GM21737 (cell line): ENCODE data around the gene PPP3R1.
"Not testable (repeated sequence)": the region's sequence is repeated elsewhere in the genome, so short reads cannot be mapped to it uniquely, and the experiment has no call there.

Source experiments
- ATAC-seq: cut with Tn5 transposase; IDR thresholded peaks from one replicate; pipeline ENCODE4 v1.9.1; 2021; ENCODE audit warnings: mild to moderate bottlenecking, moderate library complexity; ENCODE audit not compliant: unreplicated experiment

Gene PPP3R1

GRCh38 chr2:68190991-68191731, 61.2 kb downstream of the PPP3R1 start:
- ATAC-seq: no peak

GRCh38 chr2:68189991-68190784, 62.1 kb downstream of the PPP3R1 start:
- no peak for ATAC-seq

DNA sequence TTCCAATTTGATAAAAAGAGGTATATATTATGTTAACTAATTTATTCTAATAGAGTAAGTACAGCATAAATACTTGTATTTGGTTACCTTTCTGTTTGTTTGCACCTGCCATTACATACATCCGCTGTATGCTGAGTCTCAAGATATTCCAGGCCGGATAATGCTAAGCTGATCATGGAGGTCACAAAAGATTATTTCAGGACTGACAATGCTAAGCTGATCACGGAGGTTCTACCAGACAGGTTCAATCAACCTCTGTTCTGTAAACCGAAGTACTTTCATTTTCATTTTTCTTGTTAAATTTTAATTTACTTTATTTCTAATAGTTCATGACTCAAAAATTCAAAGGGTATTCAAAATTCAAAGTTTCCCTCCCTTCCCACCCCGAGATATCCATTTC, 63.5 kb downstream of the PPP3R1 start:
- ATAC-seq: no peak

- ATAC-seq: no peak
Observed at GRCh38 chr2:68187329-68187728, 65.0 kb downstream of the PPP3R1 start.

GRCh38 chr2:68185541-68186164, 66.7 kb downstream of the PPP3R1 start:
- ATAC-seq: no peak

DNA sequence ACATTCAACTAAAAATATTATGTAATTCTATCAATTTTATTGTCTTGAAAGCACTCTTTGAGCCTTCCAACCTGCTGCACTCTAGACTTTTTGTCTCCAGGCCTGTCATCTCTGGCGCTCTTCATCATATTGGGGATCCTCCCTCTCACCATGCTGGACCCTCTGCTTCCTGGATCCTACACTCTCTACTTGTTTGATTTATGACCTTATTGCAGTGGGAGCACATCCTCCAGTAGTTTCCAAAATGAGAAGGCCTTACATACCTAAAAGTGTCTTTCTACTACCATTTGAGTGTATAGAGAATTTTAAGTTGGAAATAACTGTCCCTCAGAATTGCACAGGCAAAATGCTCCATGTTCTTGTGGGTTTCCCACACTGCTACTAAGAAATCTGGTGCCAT, 69.4 kb downstream of the PPP3R1 start:
- ATAC-seq: no peak

- ATAC-seq: no peak
Observed at GRCh38 chr2:68178954-68179627, 73.2 kb downstream of the PPP3R1 start.

DNA sequence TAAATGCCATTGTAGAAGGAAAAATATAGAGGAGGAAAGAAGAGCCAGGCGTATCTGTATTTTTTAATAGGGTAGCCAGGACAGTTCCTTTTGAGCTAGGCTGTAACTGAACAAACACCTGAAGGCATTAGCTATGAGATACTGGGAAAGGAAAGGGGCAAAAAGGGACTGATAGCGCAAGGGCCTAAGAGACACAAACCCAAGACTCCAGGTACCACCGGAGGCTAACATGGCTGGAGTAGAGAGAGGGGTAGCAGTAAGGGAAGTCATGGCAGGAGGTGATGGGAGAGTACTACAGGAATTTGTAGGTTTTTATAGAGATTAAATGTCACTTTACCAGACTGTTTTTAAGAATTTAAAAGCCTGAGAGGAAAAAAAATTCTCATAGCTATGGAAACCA, 73.9 kb downstream of the PPP3R1 start:
- ATAC-seq: no peak

- no peak for ATAC-seq
Observed at GRCh38 chr2:68177541-68177940, 74.8 kb downstream of the PPP3R1 start.

- ATAC-seq: no peak
Observed at GRCh38 chr2:68176657-68177056, 75.7 kb downstream of the PPP3R1 start.

GRCh38 chr2:68175210-68175609, 77.1 kb downstream of the PPP3R1 start:
- not testable (repeated sequence) for ATAC-seq

GRCh38 chr2:68172990-68173700, 79.2 kb downstream of the PPP3R1 start:
- ATAC-seq: no peak

DNA sequence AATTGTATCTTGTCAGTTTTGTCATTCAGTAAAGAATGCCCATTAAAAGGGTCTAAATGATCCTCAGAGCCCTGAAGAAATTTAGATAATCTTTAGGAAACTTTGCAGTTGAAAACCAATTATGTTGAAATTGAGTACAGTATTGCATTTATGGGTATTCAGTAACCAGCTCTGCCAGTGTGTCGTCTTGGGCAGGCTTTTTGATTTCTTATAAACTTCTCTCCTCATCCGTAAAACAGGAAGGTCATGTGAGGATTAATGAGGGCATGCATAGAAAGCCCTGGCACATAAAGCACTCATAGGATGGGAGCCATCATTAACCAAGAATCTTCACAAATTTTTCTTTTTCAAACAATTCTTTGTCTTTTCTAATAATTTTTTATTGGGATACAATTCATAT, 79.8 kb downstream of the PPP3R1 start:
- ATAC-seq: no peak

DNA sequence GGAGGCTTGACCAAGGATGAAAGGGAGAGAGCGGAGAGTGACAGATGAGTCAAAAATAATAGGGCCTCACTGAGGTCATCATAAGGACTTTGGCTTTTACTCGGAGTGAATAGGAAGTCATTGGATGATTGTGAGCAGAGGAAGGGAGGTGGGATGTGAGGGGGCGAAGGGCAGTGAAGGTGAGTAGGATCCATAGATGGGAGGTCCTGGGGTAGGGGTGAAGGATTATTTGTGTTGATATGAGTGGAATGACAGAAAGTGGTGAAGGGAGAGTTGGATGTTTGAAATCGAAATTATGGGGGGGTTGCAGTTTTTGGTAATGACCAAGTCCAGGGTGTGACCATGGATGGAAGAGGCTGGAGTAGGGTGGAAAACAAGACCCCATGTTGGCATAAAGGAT, 80.6 kb downstream of the PPP3R1 start:
- ATAC-seq: no peak

DNA sequence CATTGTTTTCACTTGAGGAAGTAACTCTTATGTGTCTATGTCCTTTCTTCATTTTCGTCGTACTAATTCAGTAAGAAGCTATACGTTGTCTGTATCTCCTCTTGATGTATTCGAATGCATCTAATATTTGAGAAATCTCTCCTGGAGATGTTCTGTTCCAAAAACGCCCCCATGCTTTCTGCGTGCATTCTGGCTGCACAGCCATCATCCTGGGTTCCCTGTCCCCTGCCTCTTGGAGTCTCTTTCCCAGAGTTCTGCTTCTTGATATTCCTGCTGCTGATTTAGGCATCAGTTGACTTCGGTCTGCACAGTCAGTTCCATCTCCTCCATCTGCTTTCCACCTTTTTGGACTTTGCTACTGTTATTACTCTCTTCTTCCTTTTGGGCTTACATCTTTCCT, 81.2 kb downstream of the PPP3R1 start:
- no peak for ATAC-seq

GRCh38 chr2:68169308-68169707, 83.0 kb downstream of the PPP3R1 start:
- ATAC-seq: no peak

DNA sequence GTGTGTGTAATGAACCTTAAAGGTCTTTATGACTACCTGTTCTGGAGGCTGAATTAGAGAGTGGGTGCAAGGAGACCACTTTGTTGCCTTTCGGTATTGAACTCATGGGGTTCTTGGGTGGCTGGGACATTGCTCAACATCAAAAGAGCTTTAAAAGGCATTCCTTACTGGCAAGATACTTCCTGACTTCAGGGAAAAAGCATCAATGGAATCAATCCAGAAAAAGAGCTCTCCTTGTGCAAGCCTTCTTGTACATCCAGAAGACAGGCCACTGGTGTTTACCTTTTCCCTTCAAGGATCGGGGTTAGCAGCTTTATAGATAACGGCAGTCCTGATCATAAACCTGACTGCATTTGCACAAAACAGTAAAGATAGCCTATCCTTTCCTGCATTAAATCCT, 85.1 kb downstream of the PPP3R1 start:
- no peak for ATAC-seq

DNA sequence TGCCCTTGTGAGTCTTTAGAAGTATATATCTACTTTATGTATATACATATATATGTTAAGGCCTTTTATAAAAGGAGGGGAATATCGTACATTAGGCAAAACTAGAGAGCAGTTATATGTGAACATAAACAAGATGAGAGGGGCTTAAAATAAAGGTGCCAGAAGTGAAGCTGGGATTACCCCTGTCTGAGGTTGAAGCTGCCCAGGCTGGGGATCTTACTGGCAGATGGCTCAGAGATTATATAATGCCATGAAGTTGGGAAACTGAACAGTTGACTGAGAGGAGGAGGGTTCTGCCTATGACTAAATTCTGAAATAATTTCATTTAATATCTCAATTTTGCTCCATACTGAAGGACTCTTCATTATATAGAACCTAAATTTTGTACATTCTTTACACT, 88.7 kb downstream of the PPP3R1 start:
- ATAC-seq: no peak

GRCh38 chr2:68158134-68158447, 94.2 kb downstream of the PPP3R1 start:
- ATAC-seq: no peak

DNA sequence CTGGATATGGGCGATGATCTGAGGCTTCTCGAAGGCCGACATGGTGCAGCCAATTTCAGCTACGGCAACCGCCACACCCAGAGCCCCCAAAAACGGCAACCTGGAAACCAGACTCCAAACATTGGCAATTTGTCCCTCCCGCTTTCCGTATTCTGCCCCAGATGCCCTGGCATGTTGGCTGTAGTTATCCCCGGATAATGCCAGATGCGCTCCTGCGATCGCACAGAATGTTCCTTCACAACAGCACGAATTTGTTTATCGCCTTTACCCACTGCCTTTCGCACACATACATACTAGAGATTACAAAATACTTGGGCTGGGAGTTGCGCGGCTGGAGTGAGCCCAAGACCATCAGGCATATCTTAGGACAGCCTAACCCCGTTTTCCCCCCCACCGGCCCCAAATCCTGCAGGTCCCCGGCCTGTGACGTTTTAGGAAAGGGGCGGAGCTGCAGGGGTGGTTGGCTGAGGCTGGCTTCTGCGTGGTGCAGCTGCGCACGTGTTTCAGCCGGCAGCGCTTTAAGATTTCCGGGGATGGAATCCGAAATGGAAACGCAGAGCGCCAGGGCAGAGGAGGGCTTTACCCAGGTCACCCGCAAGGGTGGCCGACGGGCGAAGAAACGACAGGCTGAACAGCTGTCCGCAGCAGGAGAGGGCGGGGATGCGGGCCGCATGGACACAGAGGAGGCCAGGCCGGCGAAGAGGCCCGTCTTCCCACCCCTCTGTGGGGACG, 94.8 kb downstream of the PPP3R1 start, which contains the start of gene PNO1:
PNO1 (plus strand) TSS at position 487 of the 732 bp plus-strand sequence; CDS start at position 534, 47 bp downstream.
- ATAC-seq: peak; percentile 87
